Measurements from ENCODE around the gene HRH2. TPM values are rescaled to one million over a fixed set of nuclear protein-coding genes. Genes with fewer than 3 reads are reported as not detected.
A peak's percentile ranks its signal among the peaks of the same experiment; 100 is the strongest.

Gene HRH2
- total RNA-seq, 2 experiments from 2014 or later, result 2.9 to 3.4 TPM

DNA sequence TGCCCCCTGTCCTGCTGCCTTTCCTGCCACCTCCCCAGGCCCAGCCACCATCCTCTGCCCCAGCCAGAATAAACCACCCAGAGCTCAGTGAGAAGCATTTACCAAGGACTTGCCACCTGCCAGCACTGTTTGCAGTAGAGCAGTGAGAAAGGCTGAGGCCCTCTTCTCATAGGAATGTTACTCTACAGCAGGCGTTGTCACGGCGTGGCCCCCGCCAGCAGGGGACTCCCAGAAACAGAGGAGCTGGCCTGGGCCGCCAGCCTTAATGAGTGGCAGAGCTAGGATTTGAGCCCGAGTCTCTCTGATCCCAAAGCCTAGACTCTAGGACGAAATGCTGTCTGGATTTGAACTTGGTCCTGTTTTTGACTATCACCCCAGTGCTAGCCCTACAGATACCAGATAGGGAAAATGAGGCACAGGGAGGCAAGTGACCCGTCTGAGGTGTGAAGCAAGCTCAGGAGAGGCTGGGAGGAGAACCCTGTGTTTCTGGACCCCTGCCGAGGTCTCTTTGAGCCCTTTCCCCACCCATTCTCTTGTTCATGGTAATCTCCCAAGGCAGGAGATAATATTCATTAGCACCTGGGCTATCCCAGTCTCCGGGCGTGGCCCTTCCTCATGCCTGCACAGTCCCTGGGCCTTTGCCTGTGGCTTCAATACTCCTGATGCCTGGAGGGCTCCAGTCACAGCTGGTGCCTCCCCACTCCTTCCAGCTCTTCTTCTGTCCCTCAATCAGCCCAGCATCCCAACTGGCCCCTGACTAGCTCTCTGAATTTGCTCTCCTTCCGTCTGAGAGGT, 30.7 kb downstream of the HRH2 start:
- Histone ChIP-seq H3K27ac (ENCODE audit: low read depth in 1 of 2, low read length in 2 of 2) (no peak overlapping the region), H3K27me3 (ENCODE audit: control insufficient read depth in 1 of 2, insufficient read depth in 2 of 2, low read length in 2 of 2) (no peaks in the 10 kb centered on the region), H3K36me3 (ENCODE audit: insufficient read depth, low read length) (peaks cover 35% of the 10 kb centered on the region), H3K9me3 (ENCODE audit: control insufficient read depth in 1 of 2, insufficient read depth in 1 of 2, low read length in 2 of 2) (peaks cover 0 to 5% of the 10 kb centered on the region in 2 experiments), H3K4me3 (ENCODE audit: low read length) (no peak overlapping the region), H3K4me1 (ENCODE audit: insufficient read depth, low read length) (peaks cover 39% of the 10 kb centered on the region)
- ATAC-seq (ENCODE audit: poor library complexity), result no peak
- TF ChIP-seq, protein P1, sequence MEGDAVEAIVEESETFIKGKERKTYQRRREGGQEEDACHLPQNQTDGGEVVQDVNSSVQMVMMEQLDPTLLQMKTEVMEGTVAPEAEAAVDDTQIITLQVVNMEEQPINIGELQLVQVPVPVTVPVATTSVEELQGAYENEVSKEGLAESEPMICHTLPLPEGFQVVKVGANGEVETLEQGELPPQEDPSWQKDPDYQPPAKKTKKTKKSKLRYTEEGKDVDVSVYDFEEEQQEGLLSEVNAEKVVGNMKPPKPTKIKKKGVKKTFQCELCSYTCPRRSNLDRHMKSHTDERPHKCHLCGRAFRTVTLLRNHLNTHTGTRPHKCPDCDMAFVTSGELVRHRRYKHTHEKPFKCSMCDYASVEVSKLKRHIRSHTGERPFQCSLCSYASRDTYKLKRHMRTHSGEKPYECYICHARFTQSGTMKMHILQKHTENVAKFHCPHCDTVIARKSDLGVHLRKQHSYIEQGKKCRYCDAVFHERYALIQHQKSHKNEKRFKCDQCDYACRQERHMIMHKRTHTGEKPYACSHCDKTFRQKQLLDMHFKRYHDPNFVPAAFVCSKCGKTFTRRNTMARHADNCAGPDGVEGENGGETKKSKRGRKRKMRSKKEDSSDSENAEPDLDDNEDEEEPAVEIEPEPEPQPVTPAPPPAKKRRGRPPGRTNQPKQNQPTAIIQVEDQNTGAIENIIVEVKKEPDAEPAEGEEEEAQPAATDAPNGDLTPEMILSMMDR (IDR thresholded peaks at IDR 0.05), result no peak
- Mint-ChIP-seq H3K27ac (peak overlapping the region; percentile 66), H3K9me3 (no peaks in the 10 kb centered on the region), H3K36me3 (ENCODE audit: low read depth) (peaks cover 66% of the 10 kb centered on the region), H3K27me3 (no peaks in the 10 kb centered on the region), H3K4me3 (no peak overlapping the region), H3K4me1 (ENCODE audit: low read depth) (peaks cover 55% of the 10 kb centered on the region)
- ChIA-PET POLR2A (no interaction called here), CTCF (interaction anchor here (0.9 kb wide), 1 partner anchor 155 kb away, joined by 3 read pairs; no protein-coding TSS in a partner anchor)
- intact Hi-C loops (cut with DNase I, micrococcal nuclease), result no loop called here
- DNase-seq, result no peak

DNA sequence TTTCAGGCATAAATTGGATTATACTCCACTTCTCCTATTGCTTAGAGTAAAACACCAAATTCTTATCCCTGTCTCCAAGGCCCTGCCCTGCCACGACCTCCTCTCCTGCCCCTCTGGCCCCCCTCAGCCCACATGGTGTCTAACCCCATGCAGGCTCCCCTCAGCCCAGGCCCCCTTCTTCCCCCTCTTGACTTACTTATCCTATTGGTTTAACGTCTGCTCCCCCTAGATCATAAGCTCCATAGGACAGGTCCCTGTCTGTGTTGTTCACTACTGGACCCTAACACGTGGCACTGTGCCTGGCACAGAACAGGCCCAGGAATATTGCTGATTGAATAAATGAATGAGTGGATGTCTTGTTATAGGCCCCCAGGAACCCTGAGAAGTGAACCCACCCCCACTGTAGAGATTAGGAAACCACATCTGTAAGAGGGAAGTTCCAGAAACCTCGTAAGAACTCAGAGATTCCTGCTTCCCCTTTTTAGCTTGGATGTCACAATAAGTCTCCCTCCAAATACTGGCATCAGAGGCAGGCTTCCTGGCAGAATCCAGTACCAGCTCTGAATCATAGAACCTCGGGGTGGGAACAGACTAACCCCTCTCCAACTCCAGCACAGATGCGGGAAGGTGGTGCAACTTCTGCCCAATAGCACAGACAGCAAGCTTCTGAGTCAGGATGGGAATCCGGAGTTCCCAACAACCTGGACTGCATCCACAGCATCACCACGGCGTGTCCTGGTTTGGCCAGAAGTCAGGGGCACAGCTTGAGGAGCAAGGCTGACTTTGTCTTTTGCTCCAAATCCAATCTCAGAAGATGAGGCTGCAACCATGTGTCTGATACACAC, 31.5 kb downstream of the HRH2 start:
- peak overlapping the region; percentile 66 for H3K27ac Mint-ChIP-seq
- Histone ChIP-seq H3K27ac (ENCODE audit: low read depth in 1 of 2, low read length in 2 of 2) (no peak overlapping the region), H3K9me3 (ENCODE audit: control insufficient read depth in 1 of 2, insufficient read depth in 1 of 2, low read length in 2 of 2) (peaks cover 0 to 5% of the 10 kb centered on the region in 2 experiments), H3K36me3 (ENCODE audit: insufficient read depth, low read length) (peaks cover 28% of the 10 kb centered on the region), H3K4me1 (ENCODE audit: insufficient read depth, low read length) (peaks cover 36% of the 10 kb centered on the region), H3K4me3 (ENCODE audit: low read length) (no peak overlapping the region), H3K27me3 (ENCODE audit: control insufficient read depth in 1 of 2, insufficient read depth in 2 of 2, low read length in 2 of 2) (no peaks in the 10 kb centered on the region)
- TF ChIP-seq, protein P1 (IDR thresholded peaks at IDR 0.05), result no peak
- no peaks in the 10 kb centered on the region for H3K27me3 Mint-ChIP-seq
- H3K4me3 Mint-ChIP-seq, result no peak overlapping the region
- H3K4me1 Mint-ChIP-seq (ENCODE audit: low read depth), result peaks cover 61% of the 10 kb centered on the region
- ChIA-PET CTCF (interaction anchor here (0.7 to 1.2 kb wide), 2 partner anchors 41 to 155 kb away, joined by 3 to 6 read pairs; no protein-coding TSS in a partner anchor), POLR2A (interaction anchor here (0.7 to 1.4 kb wide), 2 partner anchors 11 to 18 kb away, joined by 3 read pairs; no protein-coding TSS in a partner anchor)
- intact Hi-C loops (cut with DNase I, micrococcal nuclease), result no loop called here
- H3K36me3 Mint-ChIP-seq (ENCODE audit: low read depth), result peaks cover 64% of the 10 kb centered on the region
- peak in 3 of 14 experiments; percentile 18 to 71 (median 60) for DNase-seq
- H3K9me3 Mint-ChIP-seq, result no peaks in the 10 kb centered on the region
- ATAC-seq (ENCODE audit: poor library complexity), result no peak

DNA sequence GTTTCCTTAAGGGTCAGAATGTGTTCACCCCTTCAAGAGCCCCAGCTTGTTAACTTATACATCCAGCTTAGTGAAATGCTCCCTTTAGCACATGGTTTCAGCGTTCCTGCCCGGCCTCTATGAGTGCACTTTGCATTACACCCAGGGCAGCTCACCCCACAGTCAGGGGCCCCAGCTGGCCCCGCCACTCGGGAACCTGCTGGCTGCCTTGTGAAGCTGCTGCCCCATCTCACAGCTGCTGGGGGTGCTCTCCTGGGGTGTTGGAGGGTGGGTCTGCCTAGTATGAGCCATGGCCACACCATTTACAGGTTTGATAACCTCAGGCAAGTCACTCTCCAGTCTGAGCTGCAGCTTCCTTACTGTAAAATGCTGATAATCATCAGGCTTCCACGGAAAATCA, 32.2 kb downstream of the HRH2 start:
- H3K36me3 ChIP-seq (ENCODE audit: insufficient read depth, low read length), result peaks cover 25% of the 10 kb centered on the region
- no peak overlapping the region for H3K4me3 ChIP-seq (ENCODE audit: low read length)
- intact Hi-C loops (cut with DNase I, micrococcal nuclease), result loop anchor here in 1 of 2 experiments (10.0 kb wide), 1 partner anchor 735 kb away; no protein-coding TSS in a partner anchor
- ATAC-seq (ENCODE audit: poor library complexity) (no peak), DNase-seq (no peak)
- peaks cover 32% of the 10 kb centered on the region for H3K4me1 ChIP-seq (ENCODE audit: insufficient read depth, low read length)
- H3K4me3 Mint-ChIP-seq, result no peak overlapping the region
- no peaks in the 10 kb centered on the region for H3K27me3 Mint-ChIP-seq
- H3K9me3 ChIP-seq (ENCODE audit: control insufficient read depth in 1 of 2, insufficient read depth in 1 of 2, low read length in 2 of 2), result peaks cover 0 to 5% of the 10 kb centered on the region in 2 experiments
- H3K27ac Mint-ChIP-seq, result peak overlapping the region; percentile 66
- peaks cover 58% of the 10 kb centered on the region for H3K36me3 Mint-ChIP-seq (ENCODE audit: low read depth)
- H3K9me3 Mint-ChIP-seq, result no peaks in the 10 kb centered on the region
- H3K27ac ChIP-seq (ENCODE audit: low read depth in 1 of 2, low read length in 2 of 2), result no peak overlapping the region
- ChIA-PET CTCF (interaction anchor here (0.7 to 1.2 kb wide), 3 partner anchors 39 to 156 kb away, joined by 3 to 6 read pairs (median 3); no protein-coding TSS in a partner anchor), POLR2A (interaction anchor here (0.7 to 1.4 kb wide), 3 partner anchors 10 to 156 kb away, joined by 3 read pairs; no protein-coding TSS in a partner anchor)
- H3K4me1 Mint-ChIP-seq (ENCODE audit: low read depth), result peaks cover 57% of the 10 kb centered on the region
- H3K27me3 ChIP-seq (ENCODE audit: control insufficient read depth in 1 of 2, insufficient read depth in 2 of 2, low read length in 2 of 2), result no peaks in the 10 kb centered on the region
- TF ChIP-seq, protein P1 (IDR thresholded peaks at IDR 0.05), result no peak
